GM18520 (cell line): ENCODE results near the gene UBQLN3.

ENCODE experiments used
- ATAC-seq: cut with Tn5 transposase; IDR thresholded peaks from one replicate; pipeline ENCODE4 v1.9.1; 2021; ENCODE audit not compliant: unreplicated experiment

The UBQLN3 gene

DNA sequence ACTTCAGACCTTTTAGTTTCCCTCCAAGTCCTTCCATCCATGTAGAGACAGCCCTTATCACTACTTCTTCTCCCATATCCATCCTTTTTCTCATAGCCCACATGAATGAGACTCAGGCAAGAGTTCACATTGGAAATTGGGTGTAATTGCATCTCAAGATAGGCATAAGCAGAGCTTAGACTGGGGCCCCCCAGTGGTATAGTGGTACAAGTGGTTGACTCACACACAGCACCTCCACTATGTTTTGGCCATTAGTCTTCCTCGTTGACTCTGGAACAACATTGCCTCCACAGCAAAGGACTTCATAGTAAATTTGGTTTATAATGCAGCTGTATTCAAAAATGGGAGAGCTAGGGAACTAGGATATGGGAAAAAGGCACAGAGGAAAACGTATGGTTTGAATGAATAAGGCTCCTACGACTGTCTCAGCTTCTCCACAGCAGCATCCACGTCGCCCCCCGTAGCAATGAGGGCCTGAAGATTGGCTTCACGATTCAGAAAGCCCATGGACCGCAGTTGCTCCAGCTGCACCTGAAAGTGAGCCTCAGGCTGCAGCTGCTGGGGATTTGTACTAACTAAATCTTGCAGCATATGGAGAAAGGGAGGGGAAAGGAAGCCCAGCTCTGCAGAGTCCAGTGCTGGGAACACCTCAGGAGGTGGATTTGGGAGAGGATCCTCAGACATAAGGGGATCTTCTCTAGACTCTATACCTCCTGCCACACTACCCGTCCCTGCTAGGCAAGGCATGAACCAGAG is 2.4 kb downstream of the UBQLN3 start:
- no peak for ATAC-seq

DNA sequence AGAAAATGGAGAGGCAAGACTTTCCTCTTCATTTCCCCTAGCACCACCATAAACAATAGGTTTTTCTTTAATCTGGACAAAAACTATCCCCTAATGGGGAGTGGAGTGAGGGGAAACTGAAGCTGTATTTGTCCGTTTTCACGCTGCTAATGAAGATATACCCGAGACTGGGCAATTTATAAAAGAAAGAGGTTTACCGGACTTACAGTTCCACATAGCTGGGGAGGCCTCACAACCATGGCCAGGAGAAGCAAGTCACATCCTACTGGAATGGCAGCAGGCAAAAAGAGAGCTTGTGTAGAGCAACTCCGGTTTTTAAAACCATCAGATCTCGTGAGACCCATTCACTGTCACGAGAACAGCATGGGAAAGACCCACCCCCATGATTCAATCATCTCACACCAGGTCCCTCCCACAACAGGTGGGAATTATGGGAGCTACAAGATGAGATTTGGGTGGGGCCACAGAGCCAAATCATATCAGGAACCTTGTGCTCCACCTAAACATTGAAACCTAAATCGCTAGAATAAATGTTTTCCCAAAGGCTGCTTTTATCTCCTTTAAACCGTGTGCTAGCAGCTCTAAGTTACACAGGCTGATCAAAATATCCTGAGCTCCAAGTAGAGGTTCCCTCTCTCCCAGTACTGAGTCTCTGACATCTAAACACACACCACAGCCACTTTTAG is 4.3 kb downstream of the UBQLN3 start:
- no peak for ATAC-seq

DNA sequence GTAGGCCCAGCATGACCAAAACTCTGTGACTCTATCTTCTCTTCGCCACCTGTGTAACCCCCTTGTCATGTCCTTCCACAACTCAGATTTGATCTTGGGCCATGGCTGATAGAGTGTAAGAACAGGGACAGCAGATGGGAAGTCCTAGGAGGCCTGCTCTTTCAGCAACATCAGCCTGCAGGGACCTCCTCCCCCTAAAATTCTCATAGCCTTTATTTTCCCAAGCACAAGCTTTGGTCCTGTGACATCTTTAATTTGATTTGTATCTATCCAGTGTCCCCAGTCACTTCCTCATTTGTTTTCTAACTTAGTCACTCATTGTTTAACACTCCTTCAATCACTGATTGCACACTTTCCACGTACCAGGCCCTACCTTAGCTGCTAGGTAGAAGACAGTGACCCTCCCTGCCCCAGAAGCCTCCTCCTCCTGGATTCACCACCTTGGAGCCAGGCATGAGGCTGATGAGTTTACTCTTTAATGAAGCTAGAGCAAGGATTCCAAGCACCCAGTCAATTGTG is 5.3 kb downstream of the UBQLN3 start:
- no peak for ATAC-seq

DNA sequence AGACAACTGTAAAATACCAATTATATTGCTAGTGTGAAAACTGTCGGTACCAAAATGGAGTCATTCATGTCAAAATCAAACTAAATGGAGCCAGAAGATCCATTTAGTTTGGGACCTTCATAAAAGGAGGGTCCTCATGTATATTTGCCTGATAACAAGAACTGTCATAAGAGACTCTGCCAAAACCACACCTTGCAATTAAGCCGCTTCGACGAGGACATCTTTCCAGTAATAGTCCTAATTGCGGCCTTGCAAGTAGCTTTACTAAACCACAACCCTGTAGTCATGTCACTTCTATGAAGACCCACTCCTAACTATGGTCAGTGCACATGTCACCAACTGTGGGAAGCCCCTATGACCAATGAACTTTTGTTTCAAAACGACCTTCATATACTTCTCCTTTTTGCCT is 9.4 kb downstream of the UBQLN3 start:
- no peak for ATAC-seq

- ATAC-seq, result no peak
These were observed 10.1 kb downstream of the UBQLN3 start for GRCh38 chr11:5499671-5500070.

DNA sequence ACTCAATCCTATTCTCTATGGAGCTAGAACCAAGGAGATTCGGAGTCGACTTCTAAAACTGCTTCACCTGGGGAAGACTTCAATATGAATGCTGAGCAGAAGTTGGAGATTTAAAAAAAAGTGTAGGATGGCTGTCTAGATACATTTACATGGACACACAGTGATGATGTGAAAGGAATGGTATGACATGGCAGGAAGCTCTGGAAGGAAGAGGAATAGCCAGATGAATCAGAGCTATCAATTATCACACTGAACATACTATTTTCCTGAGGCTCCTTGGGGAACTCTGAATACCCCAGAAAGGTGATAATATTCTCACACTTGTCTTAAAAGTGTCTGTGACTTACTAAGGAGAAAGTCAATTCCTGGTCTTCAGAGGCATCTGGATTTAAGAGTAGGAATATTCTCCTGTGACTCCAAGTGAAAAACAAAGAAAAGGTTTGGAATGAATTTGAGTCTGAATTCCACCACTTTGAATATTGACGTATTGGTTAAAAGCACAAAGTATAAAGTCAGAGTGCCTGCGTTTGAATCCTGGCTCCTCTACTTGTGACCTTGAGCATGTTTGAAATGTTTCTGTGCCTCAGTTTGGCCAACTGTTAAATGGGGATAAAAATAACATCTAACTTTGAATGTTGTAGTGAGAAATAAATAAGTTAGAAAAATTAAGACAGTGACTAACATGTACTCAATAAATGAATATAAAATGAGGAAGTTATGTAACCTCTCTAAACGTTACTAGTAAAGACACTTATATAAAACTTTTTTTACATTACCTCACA is 20.0 kb downstream of the UBQLN3 start:
- no peak for ATAC-seq

- no peak for ATAC-seq
These were observed 20.9 kb downstream of the UBQLN3 start for GRCh38 chr11:5488798-5489399.

- ATAC-seq, result no peak
These were observed 21.4 kb downstream of the UBQLN3 start, which contains the start of gene OR52D1 for GRCh38 chr11:5488385-5488784. Gene OR52D1, plus strand, starts transcription at chr11:5488685. Its CDS starts 22 bp downstream, at chr11:5488707.

GRCh38 chr11:5486421-5486820 is 23.3 kb downstream of the UBQLN3 start:
- no peak for ATAC-seq

- ATAC-seq, result no peak
These were observed 23.8 kb downstream of the UBQLN3 start for GRCh38 chr11:5486003-5486402.

DNA sequence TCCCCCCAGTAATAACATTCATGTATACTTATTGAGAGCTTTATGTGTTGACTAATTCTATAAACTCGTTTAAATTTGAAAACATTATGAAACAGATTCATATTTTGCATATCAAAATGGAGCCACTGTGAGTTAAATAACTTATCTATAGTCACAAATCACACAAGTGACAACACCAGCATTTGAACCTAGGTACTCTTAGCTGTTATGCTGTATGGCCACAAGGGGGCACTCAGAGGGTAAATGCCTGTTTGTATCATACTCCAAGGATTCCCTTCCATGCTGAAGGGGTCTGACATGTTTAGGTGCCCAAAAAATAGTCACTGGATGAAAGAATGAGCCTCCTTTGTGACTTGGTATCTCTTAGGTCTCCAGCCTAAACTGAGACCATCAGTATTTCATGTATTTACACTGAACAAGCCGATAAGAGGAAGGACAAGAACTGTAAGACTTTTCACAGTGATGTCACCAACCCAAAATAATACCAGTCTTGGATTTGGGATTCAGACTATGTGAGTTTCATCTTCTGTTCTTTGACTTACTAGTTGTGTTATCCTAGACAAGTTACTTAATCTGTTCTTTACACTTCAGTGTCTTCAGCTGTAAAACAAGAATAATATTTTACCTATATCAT is 33.5 kb downstream of the UBQLN3 start:
- no peak for ATAC-seq

- ATAC-seq, result no peak
These were observed 35.8 kb downstream of the UBQLN3 start for GRCh38 chr11:5473921-5474320.

DNA sequence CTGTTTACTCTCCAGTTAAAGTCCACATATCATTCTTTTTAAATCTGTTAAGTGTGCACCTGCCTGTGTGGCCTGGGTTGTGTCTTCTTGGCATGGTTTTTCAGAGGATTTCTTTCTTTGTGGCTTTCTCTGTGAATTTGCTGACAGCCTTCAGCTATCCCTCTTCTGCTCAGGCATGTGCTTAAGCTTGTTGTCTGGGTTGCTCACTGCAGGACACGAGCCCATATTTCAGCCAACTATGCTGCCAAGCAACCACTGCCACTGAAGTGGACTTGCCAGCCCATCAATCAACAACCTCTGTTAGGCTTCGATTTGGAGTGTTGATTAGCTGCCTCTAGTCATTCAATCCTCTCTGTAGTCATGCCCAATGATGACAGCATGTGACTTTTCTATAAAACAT is 42.2 kb downstream of the UBQLN3 start:
- ATAC-seq, result no peak

- ATAC-seq, result no peak
These were observed 48.7 kb downstream of the UBQLN3 start for GRCh38 chr11:5460983-5461621.
